Epithelial cell of prostate (primary cell): ENCODE data around the gene ATP5PF.
"Not testable (repeated sequence)": the region's sequence is repeated elsewhere in the genome, so short reads cannot be mapped to it uniquely, and the experiment has no call there.

ENCODE experiments used
- DNase-seq: peaks from one replicate; pipeline ENCODE4 v3.0.0-alpha.2; 2011; ENCODE audit warnings: low read depth, low spot score
- H3K27ac ChIP-seq: fragments of 450-650 bp; 2 replicates; pipeline ENCODE4 v1.5.1; 2017; ENCODE audit warnings: mild to moderate bottlenecking

The ATP5PF gene

GRCh38 chr21:25734904-25735645, at the start of gene ATP5PF, which contains the start of gene GABPA:
Gene ATP5PF (minus strand): TSS chr21:25734904. CDS start chr21:25729794, 5,110 bp downstream.
Gene GABPA (plus strand): TSS chr21:25734972. CDS start chr21:25741599, 6,627 bp downstream.
- H3K27ac ChIP-seq = peak within 1 kb of the TSS; percentile 97
- DNase-seq = peak; percentile 98

- H3K27ac ChIP-seq, DNase-seq: not testable (repeated sequence)
Observed at GRCh38 chr21:25778126-25778875, 43.6 kb upstream of the ATP5PF start.

- no peak for DNase-seq
Observed at GRCh38 chr21:25776440-25776839, 41.7 kb upstream of the ATP5PF start.

GRCh38 chr21:25772686-25773085, 38.0 kb upstream of the ATP5PF start:
- DNase-seq = no peak
- H3K27ac ChIP-seq = no peak overlapping the region

More at GRCh38 chr21:25776440-25776839, 41.7 kb upstream of the ATP5PF start:
- no peak overlapping the region for H3K27ac ChIP-seq

- no peak for DNase-seq
- no peak overlapping the region for H3K27ac ChIP-seq
Observed at GRCh38 chr21:25767921-25768320, 33.2 kb upstream of the ATP5PF start.

- no peak for DNase-seq
- H3K27ac ChIP-seq = no peak overlapping the region
Observed at GRCh38 chr21:25764065-25764464, 29.4 kb upstream of the ATP5PF start.

- DNase-seq = no peak
- no peak overlapping the region for H3K27ac ChIP-seq
Observed at GRCh38 chr21:25760677-25761076, 26.0 kb upstream of the ATP5PF start.

- no peak for DNase-seq
Observed at GRCh38 chr21:25760061-25760460, 25.4 kb upstream of the ATP5PF start.

GRCh38 chr21:25759573-25759972, 24.9 kb upstream of the ATP5PF start:
- no peak for DNase-seq

More at GRCh38 chr21:25760061-25760460, 25.4 kb upstream of the ATP5PF start:
- no peak overlapping the region for H3K27ac ChIP-seq

GRCh38 chr21:25757531-25757930, 22.8 kb upstream of the ATP5PF start:
- no peak for DNase-seq
- H3K27ac ChIP-seq = no peak overlapping the region

More at GRCh38 chr21:25759573-25759972, 24.9 kb upstream of the ATP5PF start:
- H3K27ac ChIP-seq = no peak overlapping the region

GRCh38 chr21:25756190-25756932, 21.7 kb upstream of the ATP5PF start:
- H3K27ac ChIP-seq = no peak overlapping the region
- DNase-seq = no peak

GRCh38 chr21:25752416-25752815, 17.7 kb upstream of the ATP5PF start:
- no peak overlapping the region for H3K27ac ChIP-seq

GRCh38 chr21:25750085-25750484, 15.4 kb upstream of the ATP5PF start:
- no peak for DNase-seq
- no peak overlapping the region for H3K27ac ChIP-seq

More at GRCh38 chr21:25752416-25752815, 17.7 kb upstream of the ATP5PF start:
- no peak for DNase-seq

- no peak overlapping the region for H3K27ac ChIP-seq
- no peak for DNase-seq
Observed at GRCh38 chr21:25744854-25745253, 10.2 kb upstream of the ATP5PF start.

GRCh38 chr21:25742900-25743299, 8.2 kb upstream of the ATP5PF start:
- DNase-seq = peak; percentile 55
- H3K27ac ChIP-seq = peak overlapping the region; percentile 88

- H3K27ac ChIP-seq = no peak overlapping the region
- DNase-seq = no peak
Observed at GRCh38 chr21:25737421-25737820, 2.7 kb upstream of the ATP5PF start.

- DNase-seq = no peak
- H3K27ac ChIP-seq = peak overlapping the region; percentile 97
Observed at GRCh38 chr21:25735646-25736597, 1.2 kb upstream of the ATP5PF start.

GRCh38 chr21:25734654-25734903, 125 bp downstream of the ATP5PF start:
- DNase-seq = no peak
- peak overlapping the region; percentile 97 for H3K27ac ChIP-seq

GRCh38 chr21:25733859-25734653, 648 bp downstream of the ATP5PF start:
- DNase-seq = no peak
- H3K27ac ChIP-seq = peak overlapping the region; percentile 97
